ENCODE data around the gene CPXM2. TPM values are rescaled to one million over a fixed set of nuclear protein-coding genes. Genes with fewer than 3 reads are reported as not detected.

The CPXM2 gene
- total RNA-seq, 1 experiment from 2014 or later, result not detected

DNA sequence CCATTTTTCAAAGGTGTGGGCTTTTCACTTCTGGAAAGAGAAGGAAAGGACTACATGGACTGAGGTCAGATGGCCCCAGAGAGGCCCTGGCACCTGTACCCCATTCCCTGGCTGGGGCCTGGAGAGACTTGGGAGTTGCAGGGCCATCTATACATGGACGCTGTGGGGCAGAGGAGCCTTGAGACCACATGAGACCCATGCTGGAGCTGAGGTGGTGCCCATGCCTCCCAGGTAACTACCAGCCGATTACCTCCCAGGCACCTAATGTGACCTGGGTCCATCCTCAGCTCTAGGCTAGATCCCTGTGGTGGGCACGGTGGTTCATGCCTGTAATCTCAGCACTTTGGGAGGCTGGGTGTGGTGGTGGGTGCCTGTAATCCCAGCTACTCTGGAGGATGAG is 144.2 kb downstream of the CPXM2 start:
- Histone ChIP-seq H3K27me3 (ENCODE audit: control insufficient read depth, insufficient read depth, low read length) (peaks cover 8% of the 10 kb centered on the region; the same call in 1 of the 2 replicates), H3K4me3 (ENCODE audit: low read depth in 2 of 2, low read length in 2 of 2) (no peak overlapping the region), H3K9me3 (ENCODE audit: control insufficient read depth, insufficient read depth, low read depth, low read length) (no peaks in the 10 kb centered on the region), H3K27ac (ENCODE audit: low read length) (no peak overlapping the region), H3K36me3 (ENCODE audit: control insufficient read depth, insufficient read depth, low read length) (no peaks in the 10 kb centered on the region), H3K4me1 (ENCODE audit: control insufficient read depth, insufficient read depth, low read length) (peaks cover 5% of the 10 kb centered on the region; the same call in 1 of the 2 replicates)
- POLR2A ChIA-PET, result no interaction called here
- in situ Hi-C loops (cut with HindIII; ENCODE audit: low pct_unique_long_range_greater_than_20kb, low sequenced_read_pairs), result no loop called here
- ATAC-seq (no peak), DNase-seq (ENCODE audit: low read depth, low spot score) (no peak)
- no TSS peak for BruUV-seq (replicated peaks)
- CTCF ChIA-PET, result interaction anchor here (0.7 kb wide), 1 partner anchor 54 kb away, joined by 8 read pairs; no protein-coding TSS in a partner anchor
- intact Hi-C loops (cut with micrococcal nuclease; ENCODE audit: unreplicated experiment), result no loop called here
- no peak for TF ChIP-seq SIN3A (IDR thresholded peaks at IDR 0.05; ENCODE audit: borderline replicate concordance, insufficient read depth, low read depth, low read length)
- no peak for TF ChIP-seq TCF7L2 (IDR thresholded peaks at IDR 0.05; ENCODE audit: low read depth, low read length)
- no peak for TF ChIP-seq POLR2AphosphoS5 (IDR thresholded peaks at IDR 0.05; ENCODE audit: low read depth, low read length)
- TF ChIP-seq, protein P1, sequence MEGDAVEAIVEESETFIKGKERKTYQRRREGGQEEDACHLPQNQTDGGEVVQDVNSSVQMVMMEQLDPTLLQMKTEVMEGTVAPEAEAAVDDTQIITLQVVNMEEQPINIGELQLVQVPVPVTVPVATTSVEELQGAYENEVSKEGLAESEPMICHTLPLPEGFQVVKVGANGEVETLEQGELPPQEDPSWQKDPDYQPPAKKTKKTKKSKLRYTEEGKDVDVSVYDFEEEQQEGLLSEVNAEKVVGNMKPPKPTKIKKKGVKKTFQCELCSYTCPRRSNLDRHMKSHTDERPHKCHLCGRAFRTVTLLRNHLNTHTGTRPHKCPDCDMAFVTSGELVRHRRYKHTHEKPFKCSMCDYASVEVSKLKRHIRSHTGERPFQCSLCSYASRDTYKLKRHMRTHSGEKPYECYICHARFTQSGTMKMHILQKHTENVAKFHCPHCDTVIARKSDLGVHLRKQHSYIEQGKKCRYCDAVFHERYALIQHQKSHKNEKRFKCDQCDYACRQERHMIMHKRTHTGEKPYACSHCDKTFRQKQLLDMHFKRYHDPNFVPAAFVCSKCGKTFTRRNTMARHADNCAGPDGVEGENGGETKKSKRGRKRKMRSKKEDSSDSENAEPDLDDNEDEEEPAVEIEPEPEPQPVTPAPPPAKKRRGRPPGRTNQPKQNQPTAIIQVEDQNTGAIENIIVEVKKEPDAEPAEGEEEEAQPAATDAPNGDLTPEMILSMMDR (IDR thresholded peaks at IDR 0.05), result no peak
- TF ChIP-seq, protein P2, sequence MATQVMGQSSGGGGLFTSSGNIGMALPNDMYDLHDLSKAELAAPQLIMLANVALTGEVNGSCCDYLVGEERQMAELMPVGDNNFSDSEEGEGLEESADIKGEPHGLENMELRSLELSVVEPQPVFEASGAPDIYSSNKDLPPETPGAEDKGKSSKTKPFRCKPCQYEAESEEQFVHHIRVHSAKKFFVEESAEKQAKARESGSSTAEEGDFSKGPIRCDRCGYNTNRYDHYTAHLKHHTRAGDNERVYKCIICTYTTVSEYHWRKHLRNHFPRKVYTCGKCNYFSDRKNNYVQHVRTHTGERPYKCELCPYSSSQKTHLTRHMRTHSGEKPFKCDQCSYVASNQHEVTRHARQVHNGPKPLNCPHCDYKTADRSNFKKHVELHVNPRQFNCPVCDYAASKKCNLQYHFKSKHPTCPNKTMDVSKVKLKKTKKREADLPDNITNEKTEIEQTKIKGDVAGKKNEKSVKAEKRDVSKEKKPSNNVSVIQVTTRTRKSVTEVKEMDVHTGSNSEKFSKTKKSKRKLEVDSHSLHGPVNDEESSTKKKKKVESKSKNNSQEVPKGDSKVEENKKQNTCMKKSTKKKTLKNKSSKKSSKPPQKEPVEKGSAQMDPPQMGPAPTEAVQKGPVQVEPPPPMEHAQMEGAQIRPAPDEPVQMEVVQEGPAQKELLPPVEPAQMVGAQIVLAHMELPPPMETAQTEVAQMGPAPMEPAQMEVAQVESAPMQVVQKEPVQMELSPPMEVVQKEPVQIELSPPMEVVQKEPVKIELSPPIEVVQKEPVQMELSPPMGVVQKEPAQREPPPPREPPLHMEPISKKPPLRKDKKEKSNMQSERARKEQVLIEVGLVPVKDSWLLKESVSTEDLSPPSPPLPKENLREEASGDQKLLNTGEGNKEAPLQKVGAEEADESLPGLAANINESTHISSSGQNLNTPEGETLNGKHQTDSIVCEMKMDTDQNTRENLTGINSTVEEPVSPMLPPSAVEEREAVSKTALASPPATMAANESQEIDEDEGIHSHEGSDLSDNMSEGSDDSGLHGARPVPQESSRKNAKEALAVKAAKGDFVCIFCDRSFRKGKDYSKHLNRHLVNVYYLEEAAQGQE (IDR thresholded peaks at IDR 0.05; ENCODE audit: insufficient read depth in 1 of 2, low read depth in 2 of 2, low read length in 1 of 2), result no peak

DNA sequence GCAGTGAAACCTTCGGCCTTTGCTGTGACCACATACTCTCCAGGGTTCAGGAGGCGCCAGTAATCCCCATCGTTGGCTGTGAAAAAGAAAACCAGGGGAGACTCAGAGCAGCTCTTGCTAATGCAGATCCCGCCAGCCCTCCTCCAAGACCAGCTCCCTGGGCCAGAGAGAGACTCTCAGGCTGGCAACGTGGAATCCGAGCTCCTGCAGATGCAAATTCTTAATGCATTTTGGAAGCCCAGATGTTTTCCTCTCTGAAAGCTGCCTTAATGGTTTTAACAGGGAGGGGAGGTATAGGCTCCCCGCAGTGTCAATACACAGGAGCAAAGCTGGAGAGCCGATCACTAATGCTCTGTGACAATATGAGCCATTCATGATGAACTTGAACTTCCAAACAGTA is 144.7 kb downstream of the CPXM2 start:
- Histone ChIP-seq H3K4me3 (ENCODE audit: low read depth in 2 of 2, low read length in 2 of 2) (no peak overlapping the region), H3K9me3 (ENCODE audit: control insufficient read depth, insufficient read depth, low read depth, low read length) (no peaks in the 10 kb centered on the region), H3K4me1 (ENCODE audit: control insufficient read depth, insufficient read depth, low read length) (peaks cover 5% of the 10 kb centered on the region; the same call in 1 of the 2 replicates), H3K36me3 (ENCODE audit: control insufficient read depth, insufficient read depth, low read length) (no peaks in the 10 kb centered on the region), H3K27ac (ENCODE audit: low read length) (no peak overlapping the region), H3K27me3 (ENCODE audit: control insufficient read depth, insufficient read depth, low read length) (0 out of 2 replicates have a peak, but pooled peaks cover 4% of the 10 kb centered on the region)
- BruUV-seq (replicated peaks), result no TSS peak
- DNase-seq (ENCODE audit: low read depth, low spot score), result no peak
- TF ChIP-seq SIN3A (IDR thresholded peaks at IDR 0.05; ENCODE audit: borderline replicate concordance, insufficient read depth, low read depth, low read length) (no peak), POLR2AphosphoS5 (IDR thresholded peaks at IDR 0.05; ENCODE audit: low read depth, low read length) (no peak), TCF7L2 (IDR thresholded peaks at IDR 0.05; ENCODE audit: low read depth, low read length) (no peak)
- TF ChIP-seq, protein P2 (IDR thresholded peaks at IDR 0.05; ENCODE audit: insufficient read depth in 1 of 2, low read depth in 2 of 2, low read length in 1 of 2), result no peak
- TF ChIP-seq, protein P1 (IDR thresholded peaks at IDR 0.05), result no peak
- ChIA-PET POLR2A (no interaction called here), CTCF (no interaction called here)
- intact Hi-C loops (cut with micrococcal nuclease; ENCODE audit: unreplicated experiment), result no loop called here
- no peak for ATAC-seq
- in situ Hi-C loops (cut with HindIII; ENCODE audit: low pct_unique_long_range_greater_than_20kb, low sequenced_read_pairs), result no loop called here

Data from Panc1 (cell line).